PFSK-1 (cell line): ENCODE results near the gene N4BP2.

Experiments used
- FOXP2 ChIP-seq: optimal IDR thresholded peaks from 2 replicates; pipeline ENCODE3; 2011; ENCODE audit warnings: borderline replicate concordance, control low read depth, inconsistent platforms; ENCODE audit not compliant: insufficient read depth; ENCODE audit errors: extremely low read length, extremely low read depth
- POLR2AphosphoS5 ChIP-seq: IDR thresholded peaks from 2 replicates; pipeline ENCODE4 v1.6.1; 2012; ENCODE audit warnings: low read depth, mild to moderate bottlenecking, control low read depth, low read length, moderate library complexity
- REST ChIP-seq, 2 experiments: IDR thresholded peaks; 2 replicates each; pipeline versions ENCODE4 v1.6.1 to v1.8.0; 2011 to 2012; ENCODE audit warnings: low read depth in 2 of 2, low read length in 2 of 2, control low read depth in 1 of 2, inconsistent platforms in 1 of 2, mild to moderate bottlenecking in 1 of 2, moderate library complexity in 1 of 2; ENCODE audit not compliant: insufficient read depth in 1 of 2
- SIN3A ChIP-seq: IDR thresholded peaks from 2 replicates; pipeline ENCODE4 v1.6.1; 2012; ENCODE audit warnings: mild to moderate bottlenecking, low read length, moderate library complexity, borderline replicate concordance; ENCODE audit not compliant: insufficient read depth
- TAF1 ChIP-seq: IDR thresholded peaks from 2 replicates; pipeline ENCODE4 v1.6.1; 2012; ENCODE audit warnings: low read length, control low read depth, borderline replicate concordance; ENCODE audit not compliant: insufficient read depth

Gene N4BP2

GRCh38 chr4:40055863-40056715, 561 bp upstream of the N4BP2 start:
- 0 out of 4 replicates have a peak, but pooled peaks of 1 of the 2 experiments have one; percentile 8 for TF ChIP-seq REST (IDR thresholded peaks at IDR 0.05; ENCODE audit: insufficient read depth in 1 of 2, low read depth in 2 of 2, low read length in 2 of 2)
- peak; percentile 66; the same call in 1 of the 2 replicates for TF ChIP-seq SIN3A
- TF ChIP-seq POLR2AphosphoS5 = no peak; the same call in 1 of the 2 replicates
- TF ChIP-seq TAF1 = peak; percentile 54; the same call in 1 of the 2 replicates
- TF ChIP-seq FOXP2 = peak; percentile 55

GRCh38 chr4:40057586-40058091, 989 bp downstream of the N4BP2 start:
- TF ChIP-seq POLR2AphosphoS5 = peak; percentile 43; the same call in 1 of the 2 replicates
- no peak for TF ChIP-seq TAF1
- TF ChIP-seq REST (IDR thresholded peaks at IDR 0.05; ENCODE audit: insufficient read depth in 1 of 2, low read depth in 2 of 2, low read length in 2 of 2) = no peak
- no peak for TF ChIP-seq SIN3A
- TF ChIP-seq FOXP2 = no peak

GRCh38 chr4:40058121-40058520, 1.5 kb downstream of the N4BP2 start:
- no peak for TF ChIP-seq FOXP2
- no peak for TF ChIP-seq REST (IDR thresholded peaks at IDR 0.05; ENCODE audit: insufficient read depth in 1 of 2, low read depth in 2 of 2, low read length in 2 of 2)
- no peak for TF ChIP-seq POLR2AphosphoS5
- no peak for TF ChIP-seq SIN3A
- TF ChIP-seq TAF1 = no peak

GRCh38 chr4:40058854-40059253, 2.2 kb downstream of the N4BP2 start:
- TF ChIP-seq POLR2AphosphoS5 (no peak), SIN3A (no peak)

- TF ChIP-seq TAF1 (no peak), POLR2AphosphoS5 (no peak), SIN3A (no peak), FOXP2 (no peak)
Observed at GRCh38 chr4:40059362-40059761, 2.7 kb downstream of the N4BP2 start.

GRCh38 chr4:40065010-40065409, 8.4 kb downstream of the N4BP2 start:
- no peak for TF ChIP-seq POLR2AphosphoS5
- TF ChIP-seq FOXP2 = no peak
- TF ChIP-seq TAF1 = no peak
- no peak for TF ChIP-seq REST (IDR thresholded peaks at IDR 0.05; ENCODE audit: insufficient read depth in 1 of 2, low read depth in 2 of 2, low read length in 2 of 2)
- no peak for TF ChIP-seq SIN3A
